Natural killer cell (primary cell): ENCODE measurements around the gene RANGRF. TPM values are rescaled to one million over a fixed set of nuclear protein-coding genes. Genes with fewer than 3 reads are reported as not detected.
"Not testable (repeated sequence)": the region's sequence is repeated elsewhere in the genome, so short reads cannot be mapped to it uniquely, and the experiment has no call there.

Experiments used
- ATAC-seq, 3 donors: fragments of 150-1000 bp in 2 of 3; fragments of 200-7000 bp in 1 of 3; cut with Tn5 transposase; 1 replicate in 1 of 3; 2 replicates in 2 of 3; pipeline ENCODE4 v1.10.0; 2021; ENCODE audit warnings: mild to moderate bottlenecking in 2 of 3, moderate library complexity in 2 of 3
- DNase-seq, 2 donors: peaks; one replicate each; pipeline versions ENCODE4 v3.0.0 to v3.0.0-alpha.2; 2013 to 2021; ENCODE audit warnings: mixed read lengths in 1 of 2
- H3K27ac ChIP-seq: one replicate; pipeline ENCODE4 v1.5.1; 2013; ENCODE audit warnings: mild to moderate bottlenecking, low read length
- H3K27me3 ChIP-seq: one replicate; pipeline ENCODE4 v1.6.1; 2013; ENCODE audit warnings: low read length; ENCODE audit not compliant: control insufficient read depth, insufficient read depth
- H3K36me3 ChIP-seq: one replicate; pipeline ENCODE4 v1.6.1; 2013; ENCODE audit warnings: low read length; ENCODE audit not compliant: control insufficient read depth, insufficient read depth
- H3K4me1 ChIP-seq: one replicate; pipeline ENCODE4 v1.6.1; 2013; ENCODE audit warnings: low read length; ENCODE audit not compliant: control insufficient read depth, insufficient read depth
- H3K4me3 ChIP-seq: one replicate; pipeline ENCODE4 v1.5.1; 2013; ENCODE audit warnings: low read length
- H3K9me3 ChIP-seq: one replicate; pipeline ENCODE4 v1.6.1; 2013; ENCODE audit warnings: low read length; ENCODE audit not compliant: control insufficient read depth, insufficient read depth
- H3K27ac Mint-ChIP-seq, 2 donors: one replicate each; pipeline ENCODE4 v1.8.0; 2022; ENCODE audit warnings: mild to moderate bottlenecking in 2 of 2, mixed read lengths in 2 of 2, moderate library complexity in 1 of 2
- H3K27me3 Mint-ChIP-seq, 2 donors: one replicate each; pipeline ENCODE4 v1.8.0; 2022; ENCODE audit warnings: low read depth in 2 of 2, mixed read lengths in 2 of 2
- H3K36me3 Mint-ChIP-seq: one replicate; pipeline ENCODE4 v1.8.0; 2022; ENCODE audit warnings: mixed read lengths
- H3K4me1 Mint-ChIP-seq, 2 donors: one replicate each; pipeline ENCODE4 v1.8.0; 2022; ENCODE audit warnings: mixed read lengths in 2 of 2
- H3K4me3 Mint-ChIP-seq: one replicate; pipeline ENCODE4 v1.8.0; 2022; ENCODE audit warnings: mild to moderate bottlenecking, moderate library complexity, mixed read lengths
- H3K9me3 Mint-ChIP-seq, 2 donors: one replicate each; pipeline ENCODE4 v1.8.0; 2022; ENCODE audit warnings: mixed read lengths in 2 of 2
- WGBS: methylation state at CpG from one replicate; pipeline ENCODE4 v1.1.7; 2013; ENCODE audit warnings: missing lambda C conversion rate; ENCODE audit not compliant: insufficient coverage; 5-methylcytosine and 5-hydroxymethylcytosine counted together
- intact Hi-C: fragments of 100-400 bp; cut with micrococcal nuclease; formaldehyde crosslinking; loops from one replicate; pipeline ENCODE4 v1.14.2; 2022
- total RNA-seq, 4 donors: library from RNA; stranded (reverse); fragments of 120-200 nt in 1 of 4; gene quantifications; one replicate each; pipeline versions ENCODE4 v1.2.3 to v1.2.4, GENCODE V29; 2013 to 2022
- TF ChIP-seq, protein P1 (sequence below): fragments of 200-600 bp; IDR thresholded peaks from one replicate; pipeline ENCODE4 v1.8.0; 2022; ENCODE audit warnings: antibody characterized with exemption

The RANGRF gene
- total RNA-seq, 3 donors from 2014 or later (not counting 1 experiment from before 2014, with no cell fraction given) = 34.4 to 51.5 (median 44.6) TPM

- Mint-ChIP-seq H3K27me3 (no peaks in the 10 kb centered on the region), H3K4me1 (peaks cover 33 to 51% of the 10 kb centered on the region in 2 donors), H3K36me3 (no peaks in the 10 kb centered on the region), H3K4me3 (peak within 1 kb of the TSS; percentile 94), H3K27ac (peak within 1 kb of the TSS; percentile 92 to 97), H3K9me3 (no peaks in the 10 kb centered on the region)
- Histone ChIP-seq H3K27me3 (no peaks in the 10 kb centered on the region), H3K36me3 (peaks cover 8% of the 10 kb centered on the region), H3K27ac (peak within 1 kb of the TSS; percentile 99), H3K4me3 (peak within 1 kb of the TSS; percentile 74), H3K9me3 (no peaks in the 10 kb centered on the region), H3K4me1 (peaks cover 37% of the 10 kb centered on the region)
- DNase-seq = peak; percentile 98 to 99
- intact Hi-C loops = loop anchor here (2.0 to 10.0 kb wide), 5 partner anchors 37 to 404 kb away; partner anchors contain the start of genes AURKB and RANGRF
- TF ChIP-seq, protein P1, sequence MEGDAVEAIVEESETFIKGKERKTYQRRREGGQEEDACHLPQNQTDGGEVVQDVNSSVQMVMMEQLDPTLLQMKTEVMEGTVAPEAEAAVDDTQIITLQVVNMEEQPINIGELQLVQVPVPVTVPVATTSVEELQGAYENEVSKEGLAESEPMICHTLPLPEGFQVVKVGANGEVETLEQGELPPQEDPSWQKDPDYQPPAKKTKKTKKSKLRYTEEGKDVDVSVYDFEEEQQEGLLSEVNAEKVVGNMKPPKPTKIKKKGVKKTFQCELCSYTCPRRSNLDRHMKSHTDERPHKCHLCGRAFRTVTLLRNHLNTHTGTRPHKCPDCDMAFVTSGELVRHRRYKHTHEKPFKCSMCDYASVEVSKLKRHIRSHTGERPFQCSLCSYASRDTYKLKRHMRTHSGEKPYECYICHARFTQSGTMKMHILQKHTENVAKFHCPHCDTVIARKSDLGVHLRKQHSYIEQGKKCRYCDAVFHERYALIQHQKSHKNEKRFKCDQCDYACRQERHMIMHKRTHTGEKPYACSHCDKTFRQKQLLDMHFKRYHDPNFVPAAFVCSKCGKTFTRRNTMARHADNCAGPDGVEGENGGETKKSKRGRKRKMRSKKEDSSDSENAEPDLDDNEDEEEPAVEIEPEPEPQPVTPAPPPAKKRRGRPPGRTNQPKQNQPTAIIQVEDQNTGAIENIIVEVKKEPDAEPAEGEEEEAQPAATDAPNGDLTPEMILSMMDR = no peak
- peak; percentile 51 to 71 (median 63) for ATAC-seq
- under 1% methylated on average over 58 of the region's 58 CpGs for WGBS
Observed at GRCh38 chr17:8248751-8249607, 39.5 kb upstream of the RANGRF start, which contains the start of gene PFAS. Gene PFAS (plus strand): TSS chr17:8249289. CDS start chr17:8253938, 4,649 bp downstream.

DNA sequence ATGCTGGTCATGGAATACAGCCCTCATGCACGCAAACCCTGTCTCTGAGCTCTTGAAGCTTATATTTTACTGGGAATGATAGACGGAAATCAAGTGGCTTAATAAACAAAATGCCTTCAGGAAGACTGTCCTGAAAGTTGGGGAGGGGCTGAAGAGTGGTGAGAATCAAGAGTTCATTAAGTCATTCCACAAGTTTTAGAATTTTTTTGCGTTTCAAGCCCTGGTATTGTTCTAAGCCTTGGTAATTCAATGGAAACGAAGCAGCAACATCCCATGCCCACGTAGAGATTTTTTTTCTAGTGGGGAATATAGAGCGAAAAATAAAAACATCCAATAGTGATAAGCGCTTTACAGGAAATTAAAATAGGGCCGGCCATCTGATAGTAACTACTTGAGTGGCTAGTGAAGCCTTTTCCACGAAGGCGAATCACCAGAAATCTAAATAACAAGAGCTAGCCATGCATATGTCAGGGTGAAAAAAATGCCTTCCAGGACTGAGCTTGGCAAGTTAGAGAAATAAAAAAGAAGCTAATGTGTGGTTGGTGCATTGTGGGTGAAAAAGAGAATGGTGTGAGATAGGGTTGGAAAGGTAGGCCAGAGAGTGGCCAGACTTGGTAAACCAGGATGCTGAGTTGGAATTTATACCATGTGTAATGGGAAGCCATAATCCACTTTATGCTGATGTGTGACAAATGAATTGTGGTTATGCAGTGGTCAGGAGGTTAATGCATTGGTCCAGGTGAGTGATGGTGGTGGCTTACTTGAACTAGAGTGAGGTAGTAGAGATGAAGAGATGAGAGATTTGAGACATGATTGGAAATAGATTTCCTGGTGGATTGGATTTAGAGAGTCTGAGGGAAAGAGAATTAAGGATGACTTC, 38.6 kb upstream of the RANGRF start:
- H3K27ac ChIP-seq = peak overlapping the region; percentile 99
- H3K9me3 ChIP-seq = no peaks in the 10 kb centered on the region
- Mint-ChIP-seq H3K4me1 (peaks cover 33 to 42% of the 10 kb centered on the region in 2 donors), H3K4me3 (peak overlapping the region; percentile 94), H3K36me3 (no peaks in the 10 kb centered on the region), H3K9me3 (no peaks in the 10 kb centered on the region), H3K27me3 (no peaks in the 10 kb centered on the region), H3K27ac (peak overlapping the region; percentile 92 to 97)
- TF ChIP-seq, protein P1 = no peak
- DNase-seq = no peak
- intact Hi-C loops = loop anchor here (2.0 to 10.0 kb wide), 5 partner anchors 38 to 405 kb away; partner anchors contain the start of genes AURKB and RANGRF
- H3K4me3 ChIP-seq = peak overlapping the region; percentile 74
- peaks cover 37% of the 10 kb centered on the region for H3K4me1 ChIP-seq
- WGBS = 28% methylated on average over 10 of the region's 10 CpGs
- no peaks in the 10 kb centered on the region for H3K27me3 ChIP-seq
- H3K36me3 ChIP-seq = peaks cover 11% of the 10 kb centered on the region
- no peak for ATAC-seq

GRCh38 chr17:8251411-8251810, 37.1 kb upstream of the RANGRF start:
- ATAC-seq, H3K27ac Mint-ChIP-seq, H3K9me3 Mint-ChIP-seq, DNase-seq, H3K27ac ChIP-seq, H3K36me3 Mint-ChIP-seq, H3K27me3 ChIP-seq, H3K4me3 ChIP-seq, H3K27me3 Mint-ChIP-seq, H3K4me3 Mint-ChIP-seq, H3K9me3 ChIP-seq, intact Hi-C loops: not testable (repeated sequence)
- peaks cover 16% of the 10 kb centered on the region for H3K36me3 ChIP-seq
- peaks cover 25% of the 10 kb centered on the region for H3K4me1 ChIP-seq
- peaks cover 26 to 29% of the 10 kb centered on the region in 2 donors for H3K4me1 Mint-ChIP-seq
- 90% methylated on average over 2 of the region's 2 CpGs for WGBS
